ENCODE results near the gene SLC29A1.

SLC29A1 gene

DNA sequence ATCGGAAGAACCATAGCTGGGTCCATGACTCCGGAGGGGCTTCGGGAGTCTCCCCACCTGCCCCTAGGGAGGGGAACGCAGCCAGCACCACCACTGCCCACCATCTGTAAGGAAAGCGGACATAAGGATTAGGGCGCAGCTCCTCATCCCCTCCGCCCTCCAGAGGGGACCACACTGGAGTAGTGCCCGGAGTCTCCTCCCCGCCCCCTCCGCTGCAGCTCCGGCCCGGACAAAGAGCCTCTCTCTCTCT lies 33.3 kb downstream of the SLC29A1 start:
- no peak for DNase-seq (ENCODE audit: low read depth)

DNA sequence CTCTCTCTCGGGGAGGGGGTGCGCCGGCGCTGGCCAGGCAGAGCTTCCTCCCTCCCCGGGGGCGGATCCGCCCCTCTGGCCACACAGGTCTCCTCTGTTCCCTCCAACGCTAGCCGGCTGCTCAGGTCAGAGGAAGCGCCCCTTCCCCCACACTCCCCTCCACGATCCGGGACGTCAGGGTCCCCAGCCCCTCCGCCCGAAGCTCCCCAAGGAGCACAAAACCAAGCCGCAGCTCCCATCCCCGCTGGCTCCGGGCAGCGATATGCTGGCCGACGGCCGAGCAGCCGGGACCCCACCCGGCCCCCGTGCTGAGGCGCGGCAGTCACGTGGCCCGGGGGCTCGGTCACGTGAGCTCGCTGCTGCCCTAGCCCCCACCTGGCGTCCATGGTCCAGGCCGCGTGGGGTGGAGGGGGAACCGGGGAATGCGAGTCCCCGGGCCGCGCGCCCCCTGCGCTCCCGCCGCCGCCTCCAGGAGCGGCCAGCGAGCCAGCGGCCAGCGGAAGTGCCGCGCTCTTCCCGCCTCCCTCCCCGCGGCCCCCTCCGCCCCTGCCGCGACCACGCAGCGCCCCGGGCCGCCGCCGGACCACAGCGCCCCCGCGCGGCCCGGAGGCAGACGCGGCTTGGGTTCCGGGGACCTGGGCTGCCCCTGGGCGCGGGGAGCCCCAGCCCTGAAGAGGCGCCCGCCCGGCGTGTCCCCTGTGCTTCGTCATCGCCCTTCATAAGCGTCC lies 33.8 kb downstream of the SLC29A1 start, which contains the start of gene SLC35B2:
Gene SLC35B2, minus strand, starts transcription at position 504 of the 728 bp plus-strand sequence. Its CDS starts 118 bp downstream, at position 386.
- peak within 1 kb of the TSS; percentile 82 for H3K4me3 ChIP-seq (ENCODE audit: control insufficient read depth, low read depth, low read length)
- DNase-seq (ENCODE audit: low read depth) = peak; percentile 49
- TF ChIP-seq, protein P1, sequence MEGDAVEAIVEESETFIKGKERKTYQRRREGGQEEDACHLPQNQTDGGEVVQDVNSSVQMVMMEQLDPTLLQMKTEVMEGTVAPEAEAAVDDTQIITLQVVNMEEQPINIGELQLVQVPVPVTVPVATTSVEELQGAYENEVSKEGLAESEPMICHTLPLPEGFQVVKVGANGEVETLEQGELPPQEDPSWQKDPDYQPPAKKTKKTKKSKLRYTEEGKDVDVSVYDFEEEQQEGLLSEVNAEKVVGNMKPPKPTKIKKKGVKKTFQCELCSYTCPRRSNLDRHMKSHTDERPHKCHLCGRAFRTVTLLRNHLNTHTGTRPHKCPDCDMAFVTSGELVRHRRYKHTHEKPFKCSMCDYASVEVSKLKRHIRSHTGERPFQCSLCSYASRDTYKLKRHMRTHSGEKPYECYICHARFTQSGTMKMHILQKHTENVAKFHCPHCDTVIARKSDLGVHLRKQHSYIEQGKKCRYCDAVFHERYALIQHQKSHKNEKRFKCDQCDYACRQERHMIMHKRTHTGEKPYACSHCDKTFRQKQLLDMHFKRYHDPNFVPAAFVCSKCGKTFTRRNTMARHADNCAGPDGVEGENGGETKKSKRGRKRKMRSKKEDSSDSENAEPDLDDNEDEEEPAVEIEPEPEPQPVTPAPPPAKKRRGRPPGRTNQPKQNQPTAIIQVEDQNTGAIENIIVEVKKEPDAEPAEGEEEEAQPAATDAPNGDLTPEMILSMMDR (conservative IDR thresholded peaks at IDR 0.05; ENCODE audit: control insufficient read depth, insufficient read depth, low read depth, low read length) = no peak

More for the DNA sequence above, 33.3 kb downstream of the SLC29A1 start:
- TF ChIP-seq, protein P1 (conservative IDR thresholded peaks at IDR 0.05; ENCODE audit: control insufficient read depth, insufficient read depth, low read depth, low read length) = no peak
- peak overlapping the region; percentile 82 for H3K4me3 ChIP-seq (ENCODE audit: control insufficient read depth, low read depth, low read length)

DNA sequence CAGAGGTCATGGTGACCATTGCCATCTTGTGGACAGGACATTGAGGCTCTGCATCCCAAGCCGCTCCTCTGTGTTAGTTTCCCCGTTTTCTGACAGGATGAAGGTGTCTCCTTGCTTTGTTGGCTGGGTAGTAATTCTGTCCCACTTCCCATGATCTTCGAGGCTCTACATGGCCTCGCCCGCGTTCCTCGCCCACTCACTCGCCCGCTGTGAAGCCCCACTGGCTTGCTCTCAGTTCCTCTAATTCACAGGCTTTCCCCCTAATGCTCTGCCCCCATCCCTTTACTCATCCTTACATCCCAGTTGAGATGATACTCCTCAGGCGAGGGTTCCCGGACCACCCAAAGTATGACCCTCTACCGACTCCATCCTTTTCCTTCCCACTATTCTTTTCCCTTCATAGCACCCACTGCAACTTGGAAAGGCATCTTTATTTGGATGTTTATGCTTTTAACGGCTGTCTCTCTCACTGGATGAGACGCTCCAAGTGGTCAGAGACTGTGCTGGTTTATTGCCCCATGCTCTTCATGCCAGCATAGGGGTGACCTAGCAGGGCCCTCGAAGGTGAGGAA lies 34.4 kb downstream of the SLC29A1 start:
- TF ChIP-seq, protein P1 (conservative IDR thresholded peaks at IDR 0.05; ENCODE audit: control insufficient read depth, insufficient read depth, low read depth, low read length) = no peak
- no peak for DNase-seq (ENCODE audit: low read depth)
- peak overlapping the region; percentile 38 for H3K4me3 ChIP-seq (ENCODE audit: control insufficient read depth, low read depth, low read length)

DNA sequence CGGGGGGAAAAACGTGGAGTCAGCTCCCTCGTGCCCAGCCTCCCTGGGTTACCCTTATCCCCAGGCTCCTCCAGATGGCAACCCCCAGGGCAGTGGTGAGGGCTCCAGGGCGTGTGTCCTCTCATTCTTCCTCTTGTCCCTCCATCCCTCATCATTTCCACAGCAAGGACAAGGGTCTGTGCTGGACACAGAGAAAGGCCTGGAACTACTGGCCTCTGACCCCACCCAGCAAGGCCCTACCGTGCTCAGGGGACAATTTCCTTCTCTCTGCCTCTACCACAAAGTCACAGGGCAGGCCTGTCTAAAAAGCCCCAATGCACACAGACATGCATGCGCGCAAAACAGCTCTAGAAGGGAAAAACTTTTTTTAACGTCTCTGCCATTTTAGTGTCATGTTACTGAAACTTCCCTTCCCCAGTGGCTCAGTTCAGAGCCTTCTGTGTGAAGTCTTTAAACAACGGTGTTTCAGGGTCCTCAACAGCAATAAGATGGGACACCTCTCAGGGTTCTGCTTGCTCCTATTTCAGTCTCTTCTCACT lies 35.0 kb downstream of the SLC29A1 start:
- DNase-seq (ENCODE audit: low read depth) = no peak
- TF ChIP-seq, protein P1 (conservative IDR thresholded peaks at IDR 0.05; ENCODE audit: control insufficient read depth, insufficient read depth, low read depth, low read length) = no peak
- H3K4me3 ChIP-seq (ENCODE audit: control insufficient read depth, low read depth, low read length) = no peak overlapping the region

DNA sequence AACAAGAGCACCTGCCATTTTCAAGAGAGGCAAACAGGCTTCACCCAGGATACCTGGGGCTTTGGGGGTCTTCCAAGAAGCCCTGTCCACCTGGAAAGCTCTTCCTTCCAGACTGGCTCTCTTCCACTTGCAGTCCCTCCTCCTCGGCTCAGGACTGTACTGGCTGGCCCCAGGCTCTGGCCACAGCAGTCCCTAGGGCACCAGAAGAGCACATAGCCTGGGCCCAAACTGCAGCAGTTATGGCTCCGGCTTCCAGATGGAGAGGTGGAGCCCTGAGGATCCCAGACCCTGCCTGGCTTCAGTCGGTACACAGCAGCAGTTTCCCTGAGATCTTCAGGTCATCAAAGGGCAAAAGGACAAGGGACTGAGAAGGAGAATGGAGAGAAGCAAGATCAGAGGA lies 35.5 kb downstream of the SLC29A1 start:
- H3K4me3 ChIP-seq (ENCODE audit: control insufficient read depth, low read depth, low read length) = no peak overlapping the region
- TF ChIP-seq, protein P1 (conservative IDR thresholded peaks at IDR 0.05; ENCODE audit: control insufficient read depth, insufficient read depth, low read depth, low read length) = no peak
- DNase-seq (ENCODE audit: low read depth) = no peak

DNA sequence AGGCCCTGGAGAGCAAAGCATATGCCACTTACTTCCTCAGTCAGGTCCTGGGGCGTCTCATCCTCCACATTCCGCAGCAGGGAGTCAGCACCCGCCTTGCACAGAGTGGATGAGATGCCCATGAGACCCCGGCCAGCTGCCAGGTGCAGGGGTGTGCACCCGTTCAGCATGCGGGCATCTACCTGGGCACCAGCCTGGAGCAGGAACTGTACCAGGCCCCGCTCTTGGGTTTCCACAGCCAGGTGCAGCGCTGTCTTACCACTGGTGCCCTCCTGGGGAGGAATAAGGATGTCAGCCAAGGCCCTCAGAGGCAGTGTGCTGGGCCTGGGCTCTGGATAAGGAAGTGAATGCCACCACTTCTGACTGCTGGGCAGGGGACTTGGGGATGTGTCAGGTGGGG lies 36.6 kb downstream of the SLC29A1 start:
- H3K4me3 ChIP-seq (ENCODE audit: control insufficient read depth, low read depth, low read length) = no peak overlapping the region
- no peak for DNase-seq (ENCODE audit: low read depth)
- TF ChIP-seq, protein P1 (conservative IDR thresholded peaks at IDR 0.05; ENCODE audit: control insufficient read depth, insufficient read depth, low read depth, low read length) = no peak
